Measurements from ENCODE around the gene KANSL1L. TPM values are rescaled to one million over a fixed set of nuclear protein-coding genes. Genes with fewer than 3 reads are reported as not detected.

The KANSL1L gene
- total and polyA plus RNA-seq, 9 of the 15 experiments (the other 6 are each of a cell fraction or from before 2014, with no cell fraction given), result 1.3 to 6.7 (median 2.4) TPM

GRCh38 chr2:210020138-210020537 is 151.1 kb downstream of the KANSL1L start:
- H3K9me1 ChIP-seq (ENCODE audit: control insufficient read depth, insufficient read depth, low read length), result no peaks in the 10 kb centered on the region
- DNase-seq (ENCODE audit: extremely low read depth in 1 of 4, low spot score in 3 of 4), result no peak
- BruUV-seq (replicated peaks), result no TSS peak
- TF ChIP-seq E2F5 (CRISPR knock-in tag; IDR thresholded peaks at IDR 0.05) (no peak), ZC3H8 (IDR thresholded peaks at IDR 0.05) (no peak), CEBPG (CRISPR knock-in tag; IDR thresholded peaks at IDR 0.05) (no peak), CEBPG (tag; conservative IDR thresholded peaks at IDR 0.05 in 1 of 2, IDR thresholded peaks at IDR 0.05 in 1 of 2) (no peak), DACH1 (IDR thresholded peaks at IDR 0.05; ENCODE audit: partially characterized antibody) (no peak), STAT5B (CRISPR knock-in tag; IDR thresholded peaks at IDR 0.05) (no peak), SMAD1 (IDR thresholded peaks at IDR 0.05; ENCODE audit: low read depth, low read length, partially characterized antibody) (no peak), BRF2 (IDR thresholded peaks at IDR 0.05; ENCODE audit: borderline replicate concordance, insufficient read depth, insufficient read length) (no peak), ZNF253 (CRISPR knock-in tag; conservative IDR thresholded peaks at IDR 0.05) (no peak), ZNF134 (CRISPR knock-in tag; conservative IDR thresholded peaks at IDR 0.05) (no peak), ZFP30 (CRISPR knock-in tag; IDR thresholded peaks at IDR 0.05; ENCODE audit: borderline replicate concordance) (no peak), PTBP1 (IDR thresholded peaks at IDR 0.05; ENCODE audit: low read depth, low read length) (no peak), BRD9 (IDR thresholded peaks at IDR 0.05; ENCODE audit: low read depth, partially characterized antibody) (no peak), ZNF699 (CRISPR knock-in tag; IDR thresholded peaks at IDR 0.05; ENCODE audit: insufficient replicate concordance) (no peak), DNMT1 (IDR thresholded peaks at IDR 0.05) (no peak)
- ATAC-seq, result no peak
- in situ Hi-C loops (cut with MboI), result loop anchor here (25.0 kb wide), 1 partner anchor 442 kb away; no protein-coding TSS in a partner anchor
- no peak for FAIRE-seq
- intact Hi-C loops (cut with micrococcal nuclease), result no loop called here
- H3K27me3 ChIP-seq (ENCODE audit: control insufficient read depth in 2 of 2, insufficient read depth in 2 of 2, low read length in 2 of 2), result no peaks in the 10 kb centered on the region
- no peak overlapping the region for H3K9ac ChIP-seq (ENCODE audit: insufficient read depth in 1 of 2, low read depth in 2 of 2, low read length in 2 of 2)
- no peak overlapping the region for H2AFZ ChIP-seq (ENCODE audit: low read depth, low read length)
- CTCF ChIA-PET (ENCODE audit: low intra/inter-chr PET ratio), result no interaction called here
- H3K4me3 ChIP-seq, result no peak overlapping the region
- no peaks in the 10 kb centered on the region for H3K9me3 ChIP-seq (replicated peaks; ENCODE audit: control insufficient read depth, insufficient read depth, low read depth, low read length)
- peaks cover 90% of the 10 kb centered on the region for H3K36me3 ChIP-seq (ENCODE audit: control insufficient read depth, insufficient read depth, low read length)
- H3K4me2 ChIP-seq (ENCODE audit: insufficient read depth, low read length), result no peak overlapping the region
- no peak overlapping the region for H3K27ac ChIP-seq (ENCODE audit: extremely low read depth, low read depth, low read length)
- POLR2A ChIA-PET, result no interaction called here
- no peaks in the 10 kb centered on the region for H4K20me1 ChIP-seq (replicated peaks; ENCODE audit: control insufficient read depth, insufficient read depth, low read length)
- WGBS (ENCODE audit: insufficient coverage, low coverage, missing lambda C conversion rate), result 83% methylated on average over 1 of the region's 1 CpG
- no peaks in the 10 kb centered on the region for H3K79me2 ChIP-seq (ENCODE audit: control insufficient read depth, insufficient read depth, low read length)
- no peaks in the 10 kb centered on the region for H3K4me1 ChIP-seq (replicated peaks in 1 of 2; ENCODE audit: control insufficient read depth in 2 of 2, insufficient read depth in 2 of 2, low read length in 2 of 2)

All from K562 (cell line).